KG1 (cell line): ENCODE measurements around the gene CACNA1C.

Source experiments
- DNase-seq: peaks from one replicate; lab custom pipeline; 2025; lab: John Stamatoyannopoulos, UW

The CACNA1C gene

GRCh38 chr12:2627076-2627834, 574.5 kb downstream of the CACNA1C start:
- no peak for DNase-seq

GRCh38 chr12:2627835-2628191, 575.0 kb downstream of the CACNA1C start:
- DNase-seq, result no peak

DNA sequence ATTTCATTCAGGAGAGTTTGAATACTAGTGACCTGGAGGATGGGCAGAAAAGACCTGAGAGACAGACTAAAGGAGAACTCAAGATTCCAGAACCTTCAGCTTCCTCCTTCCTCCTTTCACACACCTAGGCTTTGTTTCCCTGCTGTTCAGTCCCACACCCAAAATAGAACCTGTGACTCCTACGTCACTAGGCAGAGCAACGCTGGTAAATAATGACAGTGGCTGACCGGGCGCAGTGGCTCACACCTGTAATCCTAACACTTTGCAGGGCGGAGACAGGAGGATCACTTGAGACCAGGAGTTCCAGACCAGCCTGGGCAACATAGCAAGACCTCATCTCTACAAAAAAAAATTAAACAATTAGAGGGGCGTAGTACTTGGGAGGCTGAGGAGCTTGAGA, 575.6 kb downstream of the CACNA1C start:
- DNase-seq, result no peak

DNA sequence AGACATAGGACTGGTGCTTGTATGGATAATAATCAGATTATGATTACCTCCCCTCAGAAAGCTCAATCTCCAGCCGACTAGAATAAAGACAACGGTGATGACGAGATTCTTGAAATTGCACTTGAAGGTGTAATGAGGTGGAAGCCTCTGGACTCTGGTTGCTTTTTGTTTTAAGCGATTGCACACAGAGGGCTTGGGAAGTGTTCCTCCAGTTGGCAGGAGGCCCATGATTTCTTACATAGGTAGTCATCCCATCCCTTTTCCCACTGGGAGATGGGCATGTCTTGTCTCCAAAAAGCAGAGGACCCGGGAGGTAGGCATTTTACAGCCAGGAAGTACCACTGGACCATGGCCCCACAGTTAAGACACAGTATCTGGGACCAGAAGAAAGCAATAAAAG, 576.3 kb downstream of the CACNA1C start:
- DNase-seq, result no peak

GRCh38 chr12:2631653-2632350, 579.0 kb downstream of the CACNA1C start:
- DNase-seq, result no peak

- DNase-seq, result no peak
Observed at GRCh38 chr12:2633176-2633824, 580.5 kb downstream of the CACNA1C start.

DNA sequence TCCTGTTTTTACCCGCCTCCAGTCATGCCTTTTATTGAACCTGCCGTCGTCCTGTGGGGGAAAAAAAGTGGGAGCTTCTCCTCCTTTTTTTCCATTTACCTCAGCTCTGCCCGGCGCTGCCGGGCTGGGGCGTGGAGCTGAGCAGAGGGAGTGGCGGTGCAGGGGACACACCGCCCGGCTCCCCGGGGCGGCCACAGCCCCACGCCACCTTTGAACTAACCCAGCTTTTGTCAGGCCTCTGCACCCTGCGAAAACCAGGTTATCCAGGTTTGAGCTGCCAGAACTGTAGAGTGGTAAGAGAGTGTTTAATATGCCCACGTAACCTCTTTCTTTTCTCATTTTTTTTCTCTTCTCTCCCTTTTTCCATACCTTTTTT, 581.0 kb downstream of the CACNA1C start:
- DNase-seq, result no peak

GRCh38 chr12:2634471-2634870, 581.7 kb downstream of the CACNA1C start:
- DNase-seq, result no peak

- DNase-seq, result no peak
Observed at GRCh38 chr12:2636741-2637340, 584.1 kb downstream of the CACNA1C start.

GRCh38 chr12:2637371-2637770, 584.6 kb downstream of the CACNA1C start:
- no peak for DNase-seq

- no peak for DNase-seq
Observed at GRCh38 chr12:2638273-2639019, 585.7 kb downstream of the CACNA1C start.

- no peak for DNase-seq
Observed at GRCh38 chr12:2639020-2639298, 586.2 kb downstream of the CACNA1C start.

GRCh38 chr12:2640281-2640680, 587.5 kb downstream of the CACNA1C start:
- no peak for DNase-seq

GRCh38 chr12:2640709-2641108, 587.9 kb downstream of the CACNA1C start:
- DNase-seq, result no peak

GRCh38 chr12:2641207-2641606, 588.4 kb downstream of the CACNA1C start:
- no peak for DNase-seq

DNA sequence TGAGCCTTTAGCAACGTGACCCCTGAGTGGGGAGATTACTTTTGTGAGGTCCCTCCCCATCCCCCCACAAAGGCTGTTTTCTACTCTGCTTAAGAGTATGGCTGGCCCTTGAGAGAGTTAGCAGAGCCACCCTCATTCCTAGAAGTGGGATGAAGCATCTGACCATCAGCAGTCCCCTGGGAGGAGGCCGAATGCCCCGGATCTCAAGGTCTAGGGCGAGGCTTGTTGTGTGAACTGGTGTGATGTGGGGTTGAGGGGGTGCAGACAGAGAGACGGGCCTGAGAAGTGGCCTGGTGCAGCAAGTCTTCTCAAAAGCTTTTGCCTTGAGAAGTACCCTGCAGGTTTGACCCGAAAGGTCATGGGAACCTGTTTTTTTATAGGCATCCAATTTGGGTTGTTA, 589.0 kb downstream of the CACNA1C start:
- no peak for DNase-seq

GRCh38 chr12:2642176-2642892, 589.5 kb downstream of the CACNA1C start:
- no peak for DNase-seq

- no peak for DNase-seq
Observed at GRCh38 chr12:2642896-2643425, 590.2 kb downstream of the CACNA1C start.

DNA sequence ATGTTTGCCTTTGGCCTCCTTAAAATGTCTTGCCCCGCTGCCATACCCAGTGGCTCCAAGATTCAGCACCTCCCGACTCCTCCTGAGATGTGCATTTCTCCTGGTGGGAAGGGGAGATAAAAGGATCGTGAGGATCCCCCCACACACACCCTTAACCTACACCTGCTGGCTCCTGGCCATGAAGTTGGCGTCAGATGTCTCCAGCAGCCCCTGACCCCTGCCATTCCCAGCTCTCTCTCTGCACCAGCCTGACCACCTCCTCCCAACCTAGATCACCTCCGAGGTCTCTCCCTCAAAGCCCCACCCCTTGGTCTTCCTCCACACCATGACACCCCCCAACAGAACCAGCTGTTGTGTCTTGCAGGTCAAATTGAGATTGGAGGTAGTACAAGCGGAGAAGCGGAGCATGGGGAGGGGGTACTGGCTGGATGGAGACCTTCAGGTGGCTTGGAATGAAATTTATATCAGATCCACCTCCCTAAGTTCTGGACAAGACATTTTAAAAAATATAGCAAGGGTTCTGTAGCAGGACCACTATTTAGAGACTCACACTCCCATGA, 590.9 kb downstream of the CACNA1C start:
- no peak for DNase-seq

- DNase-seq, result no peak
Observed at GRCh38 chr12:2644683-2645405, 592.1 kb downstream of the CACNA1C start.
